ENCODE measurements around the gene NT5DC3.

DNA sequence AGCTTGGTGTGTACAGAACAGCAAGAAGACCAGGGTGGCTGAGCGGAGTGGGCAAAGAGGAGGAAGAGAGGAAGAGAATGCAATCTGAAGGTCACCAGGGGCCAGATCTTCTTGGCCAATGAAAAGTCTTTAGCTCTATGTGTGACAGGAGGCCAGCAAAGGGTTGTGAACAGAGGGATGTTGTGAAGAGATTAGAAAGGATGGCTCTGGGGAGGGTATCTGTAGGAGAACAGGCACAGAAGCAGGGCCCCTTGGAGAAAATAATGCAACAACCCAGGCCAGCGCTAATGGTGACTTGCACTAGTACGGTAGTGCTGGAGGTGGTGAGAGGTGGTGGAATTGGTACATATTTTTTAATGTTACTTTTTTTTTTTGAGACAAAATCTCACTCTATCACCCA is 97.2 kb downstream of the NT5DC3 start:
- TF ChIP-seq POLR2A (IDR thresholded peaks at IDR 0.05): no peak
- TF ChIP-seq, protein P1, sequence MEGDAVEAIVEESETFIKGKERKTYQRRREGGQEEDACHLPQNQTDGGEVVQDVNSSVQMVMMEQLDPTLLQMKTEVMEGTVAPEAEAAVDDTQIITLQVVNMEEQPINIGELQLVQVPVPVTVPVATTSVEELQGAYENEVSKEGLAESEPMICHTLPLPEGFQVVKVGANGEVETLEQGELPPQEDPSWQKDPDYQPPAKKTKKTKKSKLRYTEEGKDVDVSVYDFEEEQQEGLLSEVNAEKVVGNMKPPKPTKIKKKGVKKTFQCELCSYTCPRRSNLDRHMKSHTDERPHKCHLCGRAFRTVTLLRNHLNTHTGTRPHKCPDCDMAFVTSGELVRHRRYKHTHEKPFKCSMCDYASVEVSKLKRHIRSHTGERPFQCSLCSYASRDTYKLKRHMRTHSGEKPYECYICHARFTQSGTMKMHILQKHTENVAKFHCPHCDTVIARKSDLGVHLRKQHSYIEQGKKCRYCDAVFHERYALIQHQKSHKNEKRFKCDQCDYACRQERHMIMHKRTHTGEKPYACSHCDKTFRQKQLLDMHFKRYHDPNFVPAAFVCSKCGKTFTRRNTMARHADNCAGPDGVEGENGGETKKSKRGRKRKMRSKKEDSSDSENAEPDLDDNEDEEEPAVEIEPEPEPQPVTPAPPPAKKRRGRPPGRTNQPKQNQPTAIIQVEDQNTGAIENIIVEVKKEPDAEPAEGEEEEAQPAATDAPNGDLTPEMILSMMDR (IDR thresholded peaks at IDR 0.05): no peak

All from tibial nerve (tissue), 3 donors.